H1 (cell line): Measurements from ENCODE around the gene RALY. TPM values are rescaled to one million over a fixed set of nuclear protein-coding genes. Genes with fewer than 3 reads are reported as not detected.

Source experiments
- CTCF ChIA-PET: fragments of 300-600 bp; sonication (Branson Sonifier 250); formaldehyde crosslinking; loops from one replicate; lab custom pipeline; 2021; ENCODE audit not compliant: partially characterized antibody; lab: Charles Lee
- POLR2A ChIA-PET: fragments of 300-600 bp; sonication (Branson Sonifier 250); formaldehyde crosslinking; loops from one replicate; lab custom pipeline; 2021; ENCODE audit warnings: inconsistent platforms; ENCODE audit not compliant: partially characterized antibody; lab: Charles Lee
- DNase-seq, 2 experiments: peaks; one replicate each; pipeline versions ENCODE4 v3.0.0 to v3.0.0-alpha.2; 2010 to 2022; ENCODE audit warnings: low spot score in 2 of 2, low read depth in 1 of 2, mixed read lengths in 1 of 2
- FAIRE-seq: peaks from 2 replicates; lab custom pipeline; 2011; peaks lifted over from hg19 to GRCh38; lab: Jason Lieb, UNC
- H2AFZ ChIP-seq: 2 replicates; pipeline ENCODE4 v1.8.1; 2012; ENCODE audit warnings: low read length, inconsistent platforms
- H2AK5ac ChIP-seq: 2 replicates; pipeline ENCODE4 v1.6.1; 2013; ENCODE audit warnings: low read depth, low read length
- H2BK120ac ChIP-seq: replicated peaks from 2 replicates; pipeline ENCODE3; 2013; ENCODE audit warnings: low read depth, low read length, inconsistent platforms
- H2BK12ac ChIP-seq: 2 replicates; pipeline ENCODE4 v1.6.1; 2013; ENCODE audit warnings: low read depth, low read length
- H2BK15ac ChIP-seq: 2 replicates; pipeline ENCODE4 v1.6.1; 2013; ENCODE audit warnings: low read length
- H2BK20ac ChIP-seq: 2 replicates; pipeline ENCODE4 v1.6.1; 2013; ENCODE audit warnings: low read length
- H2BK5ac ChIP-seq: 2 replicates; pipeline ENCODE4 v1.6.1; 2013; ENCODE audit warnings: low read depth, low read length
- H3K14ac ChIP-seq: 2 replicates; pipeline ENCODE4 v1.6.1; 2013; ENCODE audit warnings: inconsistent platforms; ENCODE audit not compliant: insufficient read length
- H3K18ac ChIP-seq: 2 replicates; pipeline ENCODE4 v1.6.1; 2013; ENCODE audit warnings: low read length; ENCODE audit errors: extremely low read depth
- H3K23ac ChIP-seq: 2 replicates; pipeline ENCODE4 v1.6.1; 2013; ENCODE audit warnings: inconsistent platforms; ENCODE audit not compliant: insufficient read length
- H3K23me2 ChIP-seq: 2 replicates; pipeline ENCODE4 v1.6.1; 2013; ENCODE audit warnings: low read depth, low read length
- H3K27ac ChIP-seq: 2 replicates; pipeline ENCODE4 v1.6.1; 2011; ENCODE audit warnings: low read depth, low read length, inconsistent platforms
- H3K27me3 ChIP-seq, 4 experiments: replicated peaks in 1 of 4; 1 replicate in 1 of 4; 2 replicates in 3 of 4; pipeline versions ENCODE4 v1.6.1 to v1.8.1; 2011 to 2013; ENCODE audit warnings: low read length in 3 of 4, mild to moderate bottlenecking in 3 of 4, inconsistent platforms in 2 of 4, mixed read lengths in 2 of 4, moderate library complexity in 1 of 4; ENCODE audit not compliant: control insufficient read depth in 3 of 4, insufficient read depth in 3 of 4; ENCODE audit errors: extremely low read depth in 1 of 4
- H3K36me3 ChIP-seq, 4 experiments: 2 replicates each; pipeline versions ENCODE4 v1.6.1 to v1.8.1; 2011 to 2013; ENCODE audit warnings: mild to moderate bottlenecking in 4 of 4, low read length in 3 of 4, moderate library complexity in 2 of 4, control low read depth in 1 of 4, inconsistent platforms in 1 of 4; ENCODE audit not compliant: insufficient read depth in 4 of 4, control insufficient read depth in 2 of 4
- H3K4ac ChIP-seq: replicated peaks from 2 replicates; pipeline ENCODE3; 2013; ENCODE audit warnings: low read length, low read depth, mixed read lengths, inconsistent platforms; ENCODE audit not compliant: insufficient read length
- H3K4me1 ChIP-seq, 4 experiments: replicated peaks in 1 of 4; 1 replicate in 1 of 4; 2 replicates in 3 of 4; pipeline versions ENCODE4 v1.6.1 to v1.8.1; 2011 to 2013; ENCODE audit warnings: low read length in 3 of 4, inconsistent platforms in 2 of 4, mixed read lengths in 1 of 4; ENCODE audit not compliant: insufficient read depth in 4 of 4, control insufficient read depth in 3 of 4
- H3K4me2 ChIP-seq, 2 experiments: 2 replicates each; pipeline versions ENCODE4 v1.6.1 to v1.8.1; 2011 to 2013; ENCODE audit warnings: low read depth in 2 of 2, low read length in 2 of 2, control low read depth in 1 of 2, inconsistent platforms in 1 of 2, mild to moderate bottlenecking in 1 of 2; ENCODE audit not compliant: insufficient read depth in 1 of 2
- H3K4me3 ChIP-seq, 4 experiments: fragments of 200-600, 300-600 bp in 1 of 4; sonication (generic), shearing (Covaris generic), sonication (Bioruptor Twin) in 1 of 4; 2 replicates each; pipeline versions ENCODE4 v1.5.1 to v1.8.1; 2011 to 2016; ENCODE audit warnings: low read length in 4 of 4, low read depth in 3 of 4, control low read depth in 2 of 4, inconsistent platforms in 2 of 4, mild to moderate bottlenecking in 2 of 4, mixed read lengths in 1 of 4, moderate library complexity in 1 of 4; ENCODE audit not compliant: insufficient read depth in 2 of 4; ENCODE audit errors: extremely low read depth in 1 of 4
- H3K56ac ChIP-seq: replicated peaks from 2 replicates; pipeline ENCODE3; 2013; ENCODE audit warnings: low read depth, mild to moderate bottlenecking, mixed read lengths, low read length, inconsistent platforms; ENCODE audit not compliant: insufficient read length
- H3K79me1 ChIP-seq: 2 replicates; pipeline ENCODE4 v1.6.1; 2013; ENCODE audit warnings: low read depth, low read length, control low read depth
- H3K79me2 ChIP-seq, 2 experiments: 2 replicates each; pipeline versions ENCODE4 v1.6.1 to v1.8.1; 2012 to 2013; ENCODE audit warnings: low read length in 2 of 2, mild to moderate bottlenecking in 2 of 2, inconsistent platforms in 1 of 2; ENCODE audit not compliant: insufficient read depth in 2 of 2, control insufficient read depth in 1 of 2
- H3K9ac ChIP-seq, 4 experiments: replicated peaks in 1 of 4; 1 replicate in 1 of 4; 2 replicates in 3 of 4; pipeline versions ENCODE4 v1.6.1 to v1.8.1; 2011 to 2013; ENCODE audit warnings: low read depth in 3 of 4, low read length in 3 of 4, control low read depth in 2 of 4, mild to moderate bottlenecking in 2 of 4, moderate library complexity in 2 of 4, inconsistent platforms in 1 of 4; ENCODE audit errors: extremely low read depth in 1 of 4
- H3K9me3 ChIP-seq, 2 experiments: 2 replicates each; pipeline versions ENCODE4 v1.6.1 to v1.8.1; 2012 to 2013; ENCODE audit warnings: mild to moderate bottlenecking in 2 of 2, moderate library complexity in 2 of 2, control low read depth in 1 of 2, inconsistent platforms in 1 of 2, low read depth in 1 of 2, low read length in 1 of 2, mixed read lengths in 1 of 2; ENCODE audit not compliant: insufficient read depth in 2 of 2
- H4K20me1 ChIP-seq, 2 experiments: replicated peaks in 1 of 2; 2 replicates each; pipeline versions ENCODE3 to v1.8.1; 2011 to 2013; ENCODE audit warnings: inconsistent platforms in 2 of 2, low read length in 2 of 2, mild to moderate bottlenecking in 1 of 2; ENCODE audit not compliant: insufficient read depth in 2 of 2, control insufficient read depth in 1 of 2
- H4K5ac ChIP-seq: 2 replicates; pipeline ENCODE4 v1.6.1; 2013; ENCODE audit warnings: low read length, low read depth, mixed read lengths, inconsistent platforms; ENCODE audit not compliant: insufficient read length
- H4K8ac ChIP-seq: 2 replicates; pipeline ENCODE4 v1.8.0; 2013; ENCODE audit warnings: mild to moderate bottlenecking, moderate library complexity, low read length, inconsistent platforms; ENCODE audit not compliant: insufficient read depth; ENCODE audit errors: extremely low read depth
- H4K91ac ChIP-seq: replicated peaks from 2 replicates; pipeline ENCODE3; 2013; ENCODE audit warnings: low read length, mixed read lengths, inconsistent platforms; ENCODE audit not compliant: insufficient read length
- BCL11A ChIP-seq, 2 experiments: IDR thresholded peaks; one replicate each; pipeline ENCODE4 v1.6.1; 2011; ENCODE audit warnings: low read depth in 2 of 2, low read length in 2 of 2, mild to moderate bottlenecking in 2 of 2
- MAFK ChIP-seq: IDR thresholded peaks from 2 replicates; pipeline ENCODE4 v1.6.1; 2012; ENCODE audit warnings: low read depth, mild to moderate bottlenecking, improper control_type of control experiment, low read length
- NANOG ChIP-seq: IDR thresholded peaks from 2 replicates; pipeline ENCODE4 v1.6.1; 2011; ENCODE audit warnings: low read length, low read depth, mild to moderate bottlenecking, inconsistent platforms; ENCODE audit not compliant: insufficient read depth, poor library complexity, severe bottlenecking
- RBBP5 ChIP-seq: IDR thresholded peaks from 2 replicates; pipeline ENCODE4 v1.7.1; 2012; ENCODE audit warnings: low read depth, mild to moderate bottlenecking, inconsistent platforms, low read length, moderate library complexity, borderline replicate concordance
- RNF2 ChIP-seq: fragments of 200-900, 300-1000 bp; sonication (generic); IDR thresholded peaks from 2 replicates; pipeline ENCODE4 v1.7.1; 2016; ENCODE audit warnings: borderline replicate concordance, low read depth, mild to moderate bottlenecking, antibody characterized with exemption, low read length; ENCODE audit not compliant: poor library complexity, severe bottlenecking; ENCODE audit errors: missing control alignments
- RXRA ChIP-seq: IDR thresholded peaks from 2 replicates; pipeline ENCODE4 v1.6.1; 2011; ENCODE audit warnings: low read depth, mild to moderate bottlenecking, low read length, moderate library complexity; ENCODE audit not compliant: insufficient read depth
- SP4 ChIP-seq: IDR thresholded peaks from 2 replicates; pipeline ENCODE4 v1.6.1; 2012; ENCODE audit warnings: low read length, inconsistent platforms
- ZNF274 ChIP-seq: IDR thresholded peaks from 2 replicates; pipeline ENCODE4 v1.7.0; 2012; ENCODE audit warnings: low read length, borderline replicate concordance; ENCODE audit errors: extremely low read depth
- WGBS, 2 experiments: shearing (Covaris generic) in 1 of 2; methylation state at CpG; one replicate each; pipeline versions ENCODE4 v1.1.6 to v1.1.7; 2013 to 2015; ENCODE audit warnings: low lambda C conversion rate in 2 of 2, mixed read lengths in 2 of 2, inconsistent platforms in 1 of 2, low coverage in 1 of 2, missing lambda C conversion rate in 1 of 2; ENCODE audit not compliant: insufficient replicate concordance in 2 of 2, insufficient coverage in 1 of 2, insufficient read length in 1 of 2; ENCODE audit errors: extremely low coverage in 1 of 2, missing lambda C conversion rate in 1 of 2; 5-methylcytosine and 5-hydroxymethylcytosine counted together
- polyA plus RNA-seq, 7 experiments: library from polyadenylated mRNA; depleted of rRNA in 3 of 7; stranded (reverse) in 5 of 7; unstranded in 2 of 7; fragments of >200 nt in 5 of 7; fragments of 200-250 nt in 2 of 7; gene quantifications; 1 replicate in 5 of 7; 2 replicates in 1 of 7; 4 replicates in 1 of 7; pipeline versions ENCODE4 v1.2.1 to v1.2.3, GENCODE V29; 2011 to 2013; ENCODE audit warnings: missing spikeins in 2 of 7, mixed read lengths in 2 of 7
- total RNA-seq: library from RNA; stranded (reverse); fragmentation: NEBNext Ultra II Directional; extraction: Animal tissue kit (Norgen Biotek cat#: 25700); gene quantifications from 2 replicates; pipeline ENCODE4 v1.2.1, GENCODE V29; 2021

RALY gene
- total and polyA plus RNA-seq, 2 of the 8 experiments (the other 6 are each of a cell fraction or from before 2014, with no cell fraction given): 133 to 148 TPM

GRCh38 chr20:33977535-33977934, 16.2 kb upstream of the RALY start:
- no peak for DNase-seq
- no peaks in the 10 kb centered on the region for H3K23me2 ChIP-seq
- H2BK12ac ChIP-seq: no peak overlapping the region
- H3K9me3 ChIP-seq: no peaks in the 10 kb centered on the region
- no peaks in the 10 kb centered on the region for H3K4me1 ChIP-seq
- H3K4me3 ChIP-seq: no peak overlapping the region
- 87% methylated on average over 2 of the region's 2 CpGs; no CpG with 5 or more reads in 1 of the 2 experiments for WGBS, 2 experiments
- no peak overlapping the region for H3K56ac ChIP-seq
- H2BK5ac ChIP-seq: no peak overlapping the region
- no peak overlapping the region for H4K8ac ChIP-seq
- H3K4ac ChIP-seq: no peak overlapping the region
- H3K36me3 ChIP-seq: no peaks in the 10 kb centered on the region
- H3K27me3 ChIP-seq: no peaks in the 10 kb centered on the region
- POLR2A ChIA-PET: no interaction called here
- H3K4me2 ChIP-seq: no peak overlapping the region
- H4K91ac ChIP-seq: no peak overlapping the region
- no peak overlapping the region for H4K5ac ChIP-seq
- H2BK15ac ChIP-seq: no peak overlapping the region
- no peak overlapping the region for H2BK120ac ChIP-seq
- no peak overlapping the region for H2BK20ac ChIP-seq
- no peaks in the 10 kb centered on the region for H3K79me1 ChIP-seq
- H2AK5ac ChIP-seq: no peak overlapping the region
- H2AFZ ChIP-seq: no peak overlapping the region
- no peak for TF ChIP-seq MAFK
- no peak for TF ChIP-seq SP4
- TF ChIP-seq RXRA: no peak
- TF ChIP-seq RBBP5: no peak
- TF ChIP-seq BCL11A (IDR thresholded peaks at IDR 0.05; ENCODE audit: low read depth in 2 of 2, low read length in 2 of 2): no peak
- no peak for TF ChIP-seq RNF2
- no peak for TF ChIP-seq NANOG
- TF ChIP-seq ZNF274: no peak
- TF ChIP-seq, all 59 proteins: peak for 0
- no peaks in the 10 kb centered on the region for H4K20me1 ChIP-seq
- no peak overlapping the region for H3K14ac ChIP-seq
- no peaks in the 10 kb centered on the region for H3K79me2 ChIP-seq
- H3K18ac ChIP-seq: no peak overlapping the region
- FAIRE-seq: no peak
- no peak overlapping the region for H3K27ac ChIP-seq
- CTCF ChIA-PET: no interaction called here
- H3K9ac ChIP-seq: no peak overlapping the region
- H3K23ac ChIP-seq: no peak overlapping the region
